RPMI8226 (cell line): ENCODE measurements around the gene UGCG.
A peak's percentile ranks its signal among the peaks of the same experiment; 100 is the strongest.
"Not testable (repeated sequence)": the region's sequence is repeated elsewhere in the genome, so short reads cannot be mapped to it uniquely, and the experiment has no call there.

Experiments used
- DNase-seq: peaks from one replicate; pipeline ENCODE4 v3.0.0-alpha.2; 2015

Gene UGCG

DNA sequence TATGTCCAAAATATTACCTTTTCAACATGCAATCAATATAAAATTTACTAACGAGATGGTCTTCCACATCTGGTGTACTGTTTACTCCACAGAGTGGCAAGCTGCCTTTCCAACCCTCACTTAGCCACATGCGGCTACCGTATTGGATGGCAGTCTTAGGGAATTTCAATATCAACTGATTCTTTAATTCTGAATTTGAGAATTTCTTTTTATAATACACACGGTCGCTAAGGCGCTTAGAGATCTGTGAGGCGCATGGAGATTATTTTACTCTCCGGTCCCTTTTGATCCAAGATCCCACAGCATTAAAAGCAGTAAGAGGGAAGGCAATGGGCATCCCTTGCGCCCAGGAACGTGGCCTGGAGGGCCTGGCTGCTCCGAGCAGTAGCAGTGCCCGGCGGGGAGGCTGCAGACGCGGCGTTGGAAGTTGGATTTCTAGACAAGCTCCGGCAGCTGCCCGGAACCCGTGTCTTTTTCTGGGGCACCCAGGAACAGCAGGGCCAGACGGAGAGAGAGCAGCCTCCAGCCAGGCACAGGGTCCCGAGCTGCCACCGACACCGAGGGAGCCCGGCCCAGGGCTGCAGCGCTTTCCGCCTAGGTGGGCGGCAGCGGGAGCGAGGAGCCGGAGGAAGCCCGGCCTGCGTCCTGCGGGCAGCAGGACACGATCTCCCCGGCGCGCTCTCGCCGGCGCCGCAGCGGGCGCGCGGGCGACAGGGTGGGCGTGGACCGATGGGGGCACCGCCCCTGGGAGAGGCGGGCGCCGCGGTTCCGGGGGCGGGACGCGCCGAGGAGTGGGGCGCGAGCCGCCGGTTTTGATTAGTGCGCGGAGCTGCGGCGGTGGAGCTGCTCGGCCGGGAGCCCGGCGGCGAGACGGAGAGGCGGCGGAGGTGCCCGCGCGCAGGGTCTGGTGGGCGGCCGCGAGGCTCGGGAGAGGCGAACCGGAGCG, at the start of gene UGCG:
Gene UGCG, plus strand, starts transcription at position 819 of the 946 bp plus-strand sequence. CDS start 402 bp downstream, outside the sequence.
- peak; percentile 89 for DNase-seq

- DNase-seq = no peak
These were observed 45.1 kb upstream of the UGCG start for GRCh38 chr9:111851553-111851952.

GRCh38 chr9:111852291-111852690, 44.3 kb upstream of the UGCG start:
- DNase-seq = no peak

- no peak for DNase-seq
These were observed 43.2 kb upstream of the UGCG start for GRCh38 chr9:111853450-111853827.

GRCh38 chr9:111854799-111855198, 41.8 kb upstream of the UGCG start:
- no peak for DNase-seq

- no peak for DNase-seq
These were observed 38.9 kb upstream of the UGCG start for GRCh38 chr9:111857555-111858211.

- no peak for DNase-seq
These were observed 36.2 kb upstream of the UGCG start for GRCh38 chr9:111860443-111860842.

DNA sequence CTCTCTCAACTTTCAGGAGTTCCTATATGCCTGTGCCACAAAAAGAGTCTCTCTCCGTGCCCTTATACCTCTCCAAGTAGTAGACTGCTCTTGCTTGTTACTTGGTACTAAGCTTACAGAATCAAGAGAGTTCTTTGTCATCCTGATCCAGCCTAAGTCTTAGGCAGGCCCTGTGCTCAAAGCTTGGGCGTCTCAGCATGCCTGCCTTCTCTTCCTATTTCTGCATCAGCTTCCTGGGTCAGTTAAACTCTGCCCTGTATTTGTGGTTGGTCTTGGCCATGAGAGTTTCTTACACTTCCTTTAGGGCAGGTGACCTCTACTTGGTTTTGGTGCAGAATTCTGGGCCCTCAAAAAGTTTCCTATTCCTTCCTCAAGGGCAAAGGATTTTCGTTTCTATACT, 33.0 kb upstream of the UGCG start:
- no peak for DNase-seq

- no peak for DNase-seq
These were observed 29.6 kb upstream of the UGCG start for GRCh38 chr9:111866976-111867375.

- no peak for DNase-seq
These were observed 28.1 kb upstream of the UGCG start for GRCh38 chr9:111868475-111868874.

DNA sequence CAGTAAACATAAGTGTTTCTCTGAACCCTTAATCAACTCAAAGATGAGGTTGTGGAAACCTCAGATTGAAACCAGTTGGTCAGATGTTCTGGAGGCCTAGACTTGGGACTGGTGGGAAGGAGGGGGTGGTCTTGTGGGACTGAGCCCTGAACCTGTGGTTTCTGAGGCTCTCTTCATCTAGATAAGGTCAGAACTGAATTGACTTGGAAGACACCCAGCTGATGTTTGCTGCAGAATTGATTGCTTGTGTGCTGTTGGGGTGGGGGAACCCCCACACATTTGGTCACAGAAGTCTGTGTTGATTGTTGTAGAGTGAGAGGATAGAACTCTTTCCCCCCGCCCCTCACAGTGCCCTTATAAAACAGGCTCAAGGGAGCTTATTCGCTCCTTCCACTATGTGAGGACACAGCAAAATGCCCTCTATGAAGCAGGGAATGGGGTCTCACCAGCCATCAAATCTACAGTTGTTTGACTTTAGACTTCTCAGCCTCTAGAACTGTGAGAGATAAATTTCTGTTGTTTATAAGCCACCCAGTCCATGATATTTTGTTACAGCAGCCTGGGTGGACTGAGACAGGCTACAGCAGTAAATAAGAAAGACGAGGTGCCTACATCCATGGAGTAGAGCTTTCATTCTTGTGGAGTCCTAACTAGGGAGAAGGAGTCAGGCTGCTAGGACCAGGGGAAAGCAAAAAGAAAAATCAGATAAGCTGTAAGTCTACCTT, 25.7 kb upstream of the UGCG start:
- DNase-seq = no peak

DNA sequence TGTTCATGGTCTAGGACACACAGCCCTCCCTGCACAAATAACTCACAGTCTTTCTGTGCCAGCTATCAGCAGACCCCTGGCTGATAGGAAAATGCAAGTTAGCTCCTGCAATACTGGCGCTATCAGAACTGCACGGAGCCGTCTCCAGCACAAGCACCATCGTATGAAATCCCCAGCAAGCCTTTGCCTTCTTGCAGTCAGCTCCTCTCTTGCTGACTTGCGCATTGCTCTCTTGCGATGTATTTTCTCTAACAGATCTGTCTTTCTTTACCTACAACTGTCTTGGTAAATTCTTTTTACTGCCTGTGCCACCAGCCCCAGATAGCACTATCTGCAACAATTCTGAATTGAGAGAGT, 25.1 kb upstream of the UGCG start:
- no peak for DNase-seq

- DNase-seq = no peak
These were observed 23.7 kb upstream of the UGCG start for GRCh38 chr9:111872886-111873285.

- no peak for DNase-seq
These were observed 22.7 kb upstream of the UGCG start for GRCh38 chr9:111873901-111874300.

GRCh38 chr9:111874500-111874899, 22.1 kb upstream of the UGCG start:
- DNase-seq = no peak

DNA sequence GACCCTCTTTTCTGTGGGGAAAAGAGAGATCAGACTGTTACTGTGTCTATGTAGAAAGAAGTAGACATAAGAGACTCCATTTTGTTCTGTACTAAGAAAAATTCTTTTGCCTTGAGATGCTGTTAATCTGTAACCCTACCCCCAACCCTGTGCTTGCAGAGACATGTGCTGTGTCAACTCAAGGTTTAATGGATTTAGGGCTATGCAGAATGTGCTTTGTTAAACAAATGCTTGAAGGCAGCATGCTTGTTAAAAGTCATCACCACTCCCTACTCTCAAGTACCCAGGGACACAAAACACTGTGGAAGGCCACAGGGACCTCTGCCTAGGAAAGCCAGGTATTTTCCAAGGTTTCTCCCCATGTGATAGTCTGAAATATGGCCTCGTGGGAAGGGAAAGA, 21.3 kb upstream of the UGCG start:
- DNase-seq = not testable (repeated sequence)

DNA sequence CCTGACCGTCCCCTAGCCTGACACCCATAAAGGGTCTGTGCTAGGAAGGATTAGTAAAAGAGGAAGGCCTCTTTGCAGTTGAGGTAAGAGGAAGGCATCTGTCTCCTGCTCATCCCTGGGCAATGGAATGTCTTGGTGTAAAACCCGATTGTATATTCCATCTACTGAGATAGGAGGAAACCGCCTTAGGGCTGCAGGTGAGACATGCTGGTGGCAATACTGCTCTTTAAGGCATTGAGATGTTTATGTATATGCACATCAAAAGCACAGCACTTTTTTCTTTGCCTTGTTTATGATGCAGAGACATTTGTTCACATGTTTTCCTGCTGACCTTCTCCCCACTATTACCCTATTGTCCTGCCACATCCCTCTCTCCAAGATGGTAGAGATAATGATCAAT, 20.9 kb upstream of the UGCG start:
- DNase-seq = not testable (repeated sequence)

DNA sequence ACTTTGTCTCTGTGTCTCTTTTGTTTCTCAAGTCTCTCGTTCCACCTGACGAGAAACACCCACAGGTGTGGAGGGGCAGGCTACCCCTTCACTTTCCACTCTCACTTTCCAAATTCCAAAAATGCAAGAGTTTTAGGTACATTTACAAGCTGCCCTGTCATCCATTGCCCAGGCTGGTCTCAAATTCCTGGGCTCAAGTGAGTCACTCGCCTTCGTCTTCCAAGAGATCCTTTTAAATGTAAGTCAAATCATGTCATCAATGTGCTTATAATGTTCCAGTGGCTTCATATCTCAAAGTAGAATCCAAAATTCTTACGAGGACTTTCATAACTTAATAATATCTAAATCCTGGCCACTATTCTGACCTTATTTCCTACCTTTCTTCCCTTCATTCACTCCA, 20.4 kb upstream of the UGCG start:
- DNase-seq = no peak

DNA sequence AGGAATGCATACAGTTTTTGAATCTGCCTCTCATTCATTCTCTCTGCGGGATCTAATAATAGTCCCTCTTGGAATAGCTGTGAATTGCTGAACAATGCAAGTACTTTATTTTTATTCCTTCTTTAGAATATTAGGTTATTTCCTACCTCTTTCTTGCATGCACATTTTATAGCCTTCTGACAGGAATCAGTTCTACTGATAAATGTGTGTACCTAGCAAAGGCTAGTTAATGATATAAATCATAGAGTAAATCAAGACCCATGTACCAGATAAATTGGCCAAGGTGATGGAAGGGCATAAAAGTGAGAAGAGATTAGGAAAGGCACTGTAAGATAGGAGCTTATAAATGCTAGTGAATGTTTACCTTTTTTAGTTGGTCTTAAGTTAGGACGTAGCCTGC, 19.2 kb upstream of the UGCG start:
- no peak for DNase-seq

DNA sequence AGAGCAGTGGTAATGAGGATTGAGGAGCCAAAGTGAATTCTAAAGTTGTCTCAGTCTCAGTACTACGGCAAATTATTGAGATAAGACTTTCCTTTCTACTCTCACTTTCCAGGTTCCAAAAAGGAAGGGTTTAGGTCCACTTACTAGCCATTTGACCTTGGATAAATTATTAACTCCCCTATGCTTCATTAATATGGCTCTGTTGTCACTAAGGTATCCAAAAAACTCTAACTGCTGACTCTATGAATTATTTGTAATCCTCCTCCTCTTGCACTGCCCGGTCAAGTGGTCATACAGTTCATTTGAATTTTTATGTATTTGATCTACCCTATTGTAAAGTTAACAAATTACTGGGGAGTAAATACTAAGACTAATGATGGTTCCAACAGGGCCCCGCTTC, 17.7 kb upstream of the UGCG start:
- no peak for DNase-seq

DNA sequence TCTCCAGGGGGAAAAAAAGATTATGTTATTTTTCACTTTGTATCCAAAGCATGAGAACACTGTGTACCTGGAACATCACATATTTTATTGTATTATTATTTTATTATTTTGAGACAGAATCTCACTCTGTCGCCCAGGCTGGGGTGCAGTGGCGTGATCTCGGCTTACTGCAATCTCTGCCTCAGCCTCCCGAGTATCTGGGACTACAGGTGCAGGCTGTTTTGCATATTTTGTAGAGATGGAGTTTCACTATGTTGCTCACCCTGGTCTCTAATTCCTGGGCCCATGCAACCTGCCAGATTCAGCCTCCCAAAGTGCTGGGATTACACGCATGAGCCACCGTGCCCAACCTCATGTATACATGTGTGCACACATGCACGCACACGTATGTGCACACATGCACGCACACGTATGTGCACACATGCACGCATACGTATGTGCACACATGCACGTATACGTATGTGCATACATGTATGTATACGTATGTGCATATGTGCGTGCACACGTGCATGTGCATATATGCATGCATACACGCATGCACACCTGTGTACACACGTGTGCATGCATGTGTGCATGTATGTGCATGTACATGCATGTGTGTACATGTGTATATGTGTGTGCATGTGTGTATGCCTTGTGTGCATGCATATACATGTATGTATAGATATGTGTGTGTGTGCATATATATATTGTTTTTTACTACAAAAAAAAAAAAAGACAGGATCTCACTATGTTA, 9.5 kb upstream of the UGCG start:
- no peak for DNase-seq

GRCh38 chr9:111890334-111890733, 6.3 kb upstream of the UGCG start:
- no peak for DNase-seq

DNA sequence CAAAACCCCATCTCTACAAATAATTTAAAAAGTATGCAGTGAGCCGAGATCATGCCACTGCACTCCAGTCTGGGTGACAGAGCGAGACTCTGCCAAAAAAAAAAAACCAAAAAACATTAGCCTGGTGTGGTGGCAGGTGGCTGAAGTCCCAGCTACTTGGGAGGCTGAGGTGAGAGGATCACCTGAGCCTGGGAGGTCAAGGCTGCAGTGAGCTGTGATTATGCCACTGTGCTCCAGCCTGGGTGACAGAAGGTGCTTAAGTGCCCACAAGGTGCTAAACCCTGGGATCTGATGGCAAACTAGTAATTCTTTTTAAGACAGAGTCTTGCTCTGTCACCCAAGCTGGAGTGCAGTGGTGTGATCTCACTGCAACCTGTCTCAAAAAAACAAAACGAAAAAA, 5.7 kb upstream of the UGCG start:
- not testable (repeated sequence) for DNase-seq
